ENCODE results near the gene ARID4B.

- no peak for TF ChIP-seq CTCF (IDR thresholded peaks at IDR 0.05; ENCODE audit: low read depth, low read length)
- no peak for TF ChIP-seq EZH2phosphoT487 (IDR thresholded peaks at IDR 0.05; ENCODE audit: low read depth)
Measured at GRCh38 chr1:235287208-235287882, 40.6 kb downstream of the ARID4B start.
